MG63 (cell line): ENCODE results near the gene METTL26. TPM values are rescaled to one million over a fixed set of nuclear protein-coding genes. Genes with fewer than 3 reads are reported as not detected.

Experiments used
- DNase-seq: peaks from one replicate; pipeline ENCODE4 v3.0.0-alpha.2; 2020
- H3K27me3 ChIP-seq: fragments of 250-450 bp; sonication (Bioruptor Pico); 2 replicates; pipeline ENCODE4 v1.5.1; 2020; ENCODE audit warnings: mild to moderate bottlenecking, moderate library complexity
- H3K36me3 ChIP-seq: fragments of 250-450 bp; sonication (Bioruptor Pico); 2 replicates; pipeline ENCODE4 v1.5.1; 2020; ENCODE audit warnings: mild to moderate bottlenecking, moderate library complexity
- H3K4me3 ChIP-seq: fragments of 250-450 bp; sonication (Bioruptor Pico); 2 replicates; pipeline ENCODE4 v1.5.1; 2020; ENCODE audit warnings: mild to moderate bottlenecking, moderate library complexity
- H3K9me3 ChIP-seq: fragments of 250-450 bp; sonication (Bioruptor Pico); 2 replicates; pipeline ENCODE4 v1.5.1; 2020; ENCODE audit warnings: mild to moderate bottlenecking, moderate library complexity
- total RNA-seq: library from RNA; depleted of rRNA; stranded (reverse); fragments of >200 nt; shearing (Covaris generic); gene quantifications from 2 replicates; pipeline ENCODE4 v1.2.3, GENCODE V29; 2014; ENCODE audit warnings: low replicate concordance

The METTL26 gene
- total RNA-seq, 1 experiment from 2014 or later = 145 TPM

GRCh38 chr16:677316-678190 is 41.4 kb upstream of the METTL26 start:
- Histone ChIP-seq H3K9me3 (no peaks in the 10 kb centered on the region), H3K36me3 (peaks cover 36% of the 10 kb centered on the region), H3K4me3 (no peak overlapping the region), H3K27me3 (no peaks in the 10 kb centered on the region)
- DNase-seq = no peak

- peaks cover 36% of the 10 kb centered on the region for H3K36me3 ChIP-seq
- no peak overlapping the region for H3K4me3 ChIP-seq
- no peaks in the 10 kb centered on the region for H3K9me3 ChIP-seq
- H3K27me3 ChIP-seq = no peaks in the 10 kb centered on the region
- no peak for DNase-seq
Observed at GRCh38 chr16:676913-677312, 40.8 kb upstream of the METTL26 start.

GRCh38 chr16:676565-676902 is 40.4 kb upstream of the METTL26 start:
- Histone ChIP-seq H3K36me3 (peaks cover 34% of the 10 kb centered on the region), H3K9me3 (no peaks in the 10 kb centered on the region), H3K4me3 (no peak overlapping the region), H3K27me3 (no peaks in the 10 kb centered on the region)
- DNase-seq = no peak

GRCh38 chr16:675884-676564 is 39.9 kb upstream of the METTL26 start:
- DNase-seq = no peak
- Histone ChIP-seq H3K9me3 (no peaks in the 10 kb centered on the region), H3K4me3 (no peak overlapping the region), H3K27me3 (no peaks in the 10 kb centered on the region), H3K36me3 (peaks cover 33% of the 10 kb centered on the region)

- DNase-seq = no peak
- Histone ChIP-seq H3K36me3 (peaks cover 40% of the 10 kb centered on the region), H3K27me3 (no peaks in the 10 kb centered on the region), H3K9me3 (no peaks in the 10 kb centered on the region), H3K4me3 (no peak within 1 kb of the TSS)
Observed at GRCh38 chr16:674968-675883, 39.1 kb upstream of the METTL26 start, which contains the start of gene RHBDL1. RHBDL1 (plus strand) TSS chr16:675671; CDS start chr16:675791, 120 bp downstream.

- peaks cover 49% of the 10 kb centered on the region for H3K36me3 ChIP-seq
- H3K27me3 ChIP-seq = no peaks in the 10 kb centered on the region
- no peak overlapping the region for H3K4me3 ChIP-seq
- no peak for DNase-seq
- H3K9me3 ChIP-seq = no peaks in the 10 kb centered on the region
Observed at GRCh38 chr16:674214-674881, 38.2 kb upstream of the METTL26 start.

GRCh38 chr16:673399-673991 is 37.4 kb upstream of the METTL26 start:
- no peak overlapping the region for H3K4me3 ChIP-seq

GRCh38 chr16:672851-673250 is 36.7 kb upstream of the METTL26 start:
- Histone ChIP-seq H3K9me3 (no peaks in the 10 kb centered on the region), H3K27me3 (no peaks in the 10 kb centered on the region), H3K36me3 (peaks cover 59% of the 10 kb centered on the region), H3K4me3 (no peak overlapping the region)
- no peak for DNase-seq

More at GRCh38 chr16:673399-673991, 37.4 kb upstream of the METTL26 start:
- Histone ChIP-seq H3K27me3 (no peaks in the 10 kb centered on the region), H3K9me3 (no peaks in the 10 kb centered on the region), H3K36me3 (peaks cover 55% of the 10 kb centered on the region)
- no peak for DNase-seq

- Histone ChIP-seq H3K4me3 (no peak overlapping the region), H3K9me3 (no peaks in the 10 kb centered on the region), H3K36me3 (peaks cover 63% of the 10 kb centered on the region), H3K27me3 (no peaks in the 10 kb centered on the region)
- DNase-seq = no peak
Observed at GRCh38 chr16:672371-672770, 36.3 kb upstream of the METTL26 start.

GRCh38 chr16:671353-672131 is 35.4 kb upstream of the METTL26 start:
- DNase-seq = no peak
- Histone ChIP-seq H3K36me3 (peaks cover 65% of the 10 kb centered on the region), H3K4me3 (no peak overlapping the region), H3K9me3 (no peaks in the 10 kb centered on the region), H3K27me3 (no peaks in the 10 kb centered on the region)

GRCh38 chr16:670485-671352 is 34.6 kb upstream of the METTL26 start:
- Histone ChIP-seq H3K9me3 (no peaks in the 10 kb centered on the region), H3K36me3 (peaks cover 65% of the 10 kb centered on the region), H3K4me3 (no peak overlapping the region), H3K27me3 (no peaks in the 10 kb centered on the region)
- DNase-seq = no peak

GRCh38 chr16:669666-670065 is 33.6 kb upstream of the METTL26 start:
- Histone ChIP-seq H3K27me3 (no peaks in the 10 kb centered on the region), H3K9me3 (no peaks in the 10 kb centered on the region), H3K4me3 (peak overlapping the region; percentile 96), H3K36me3 (peaks cover 63% of the 10 kb centered on the region)
- DNase-seq = no peak

GRCh38 chr16:668519-669171 is 32.5 kb upstream of the METTL26 start:
- Histone ChIP-seq H3K27me3 (no peaks in the 10 kb centered on the region), H3K4me3 (peak overlapping the region; percentile 96), H3K36me3 (peaks cover 59% of the 10 kb centered on the region), H3K9me3 (no peaks in the 10 kb centered on the region)
- DNase-seq = no peak
